IPS-11a (cell line): ENCODE data around the gene WDR7.

ENCODE experiments used
- H3K4me3 ChIP-seq: one replicate; pipeline ENCODE4 v1.5.1; 2013; ENCODE audit warnings: low read depth, low read length, control low read depth

WDR7 gene

GRCh38 chr18:56873441-56874140 is 222.4 kb downstream of the WDR7 start:
- no peak overlapping the region for H3K4me3 ChIP-seq

GRCh38 chr18:56878711-56879110 is 227.6 kb downstream of the WDR7 start:
- H3K4me3 ChIP-seq, result no peak overlapping the region

GRCh38 chr18:56884511-56884910 is 233.4 kb downstream of the WDR7 start:
- H3K4me3 ChIP-seq, result no peak overlapping the region

- no peak overlapping the region for H3K4me3 ChIP-seq
These were observed 237.8 kb downstream of the WDR7 start for GRCh38 chr18:56888978-56889377.

GRCh38 chr18:56889621-56890020 is 238.5 kb downstream of the WDR7 start:
- no peak overlapping the region for H3K4me3 ChIP-seq

GRCh38 chr18:56890632-56891031 is 239.5 kb downstream of the WDR7 start:
- H3K4me3 ChIP-seq, result no peak overlapping the region

GRCh38 chr18:56891116-56891515 is 240.0 kb downstream of the WDR7 start:
- no peak overlapping the region for H3K4me3 ChIP-seq

GRCh38 chr18:56891870-56892269 is 240.7 kb downstream of the WDR7 start:
- H3K4me3 ChIP-seq, result no peak overlapping the region

GRCh38 chr18:56897122-56897521 is 246.0 kb downstream of the WDR7 start:
- no peak overlapping the region for H3K4me3 ChIP-seq

GRCh38 chr18:56899660-56900059 is 248.5 kb downstream of the WDR7 start:
- H3K4me3 ChIP-seq, result no peak overlapping the region

- no peak overlapping the region for H3K4me3 ChIP-seq
These were observed 249.3 kb downstream of the WDR7 start for GRCh38 chr18:56900195-56901094.

GRCh38 chr18:56901919-56902318 is 250.8 kb downstream of the WDR7 start:
- no peak overlapping the region for H3K4me3 ChIP-seq

- H3K4me3 ChIP-seq, result no peak overlapping the region
These were observed 251.5 kb downstream of the WDR7 start for GRCh38 chr18:56902653-56903052.

GRCh38 chr18:56903686-56904085 is 252.5 kb downstream of the WDR7 start:
- H3K4me3 ChIP-seq, result no peak overlapping the region

GRCh38 chr18:56907771-56908170 is 256.6 kb downstream of the WDR7 start:
- H3K4me3 ChIP-seq, result no peak overlapping the region

GRCh38 chr18:56910237-56910636 is 259.1 kb downstream of the WDR7 start:
- H3K4me3 ChIP-seq, result no peak overlapping the region

GRCh38 chr18:56910967-56911366 is 259.8 kb downstream of the WDR7 start:
- no peak overlapping the region for H3K4me3 ChIP-seq

GRCh38 chr18:56913941-56914340 is 262.8 kb downstream of the WDR7 start:
- no peak overlapping the region for H3K4me3 ChIP-seq

- H3K4me3 ChIP-seq, result no peak overlapping the region
These were observed 268.0 kb downstream of the WDR7 start for GRCh38 chr18:56919190-56919589.

- no peak overlapping the region for H3K4me3 ChIP-seq
These were observed 270.8 kb downstream of the WDR7 start for GRCh38 chr18:56921896-56922480.

GRCh38 chr18:56926734-56927133 is 275.6 kb downstream of the WDR7 start:
- no peak overlapping the region for H3K4me3 ChIP-seq

- H3K4me3 ChIP-seq, result no peak overlapping the region
These were observed 276.6 kb downstream of the WDR7 start for GRCh38 chr18:56927786-56928185.
